HEK293T (cell line): ENCODE data around the gene TMEM151A.

Source experiments
- BHLHE40 ChIP-seq: fragments of 450-650 bp; IDR thresholded peaks from 2 replicates; pipeline ENCODE4 v1.6.1; 2016; ENCODE audit warnings: mild to moderate bottlenecking, moderate library complexity, borderline replicate concordance
- SP1 ChIP-seq: fragments of 450-650 bp; IDR thresholded peaks from 2 replicates; pipeline ENCODE4 v1.6.1; 2017

GRCh38 chr11:66314186-66314501 lies 22.4 kb downstream of the TMEM151A start:
- no peak for TF ChIP-seq SP1
- TF ChIP-seq BHLHE40, result no peak
